ENCODE results near the gene TENM4.

Gene TENM4

GRCh38 chr11:79184285-79184684 lies 256.5 kb downstream of the TENM4 start:
- in situ Hi-C loops (cut with HindIII; ENCODE audit: low pct_ligation_motif_present, low sequenced_read_pairs), result no loop called here

GRCh38 chr11:79182794-79183193 lies 258.0 kb downstream of the TENM4 start:
- no peaks in the 10 kb centered on the region for H3K27me3 ChIP-seq (replicated peaks)
- peak; percentile 3 for DNase-seq
- H3K4me3 ChIP-seq (ENCODE audit: low read depth, low read length), result no peak overlapping the region
- no peak for TF ChIP-seq CTCF (IDR thresholded peaks at IDR 0.05; ENCODE audit: low read depth, low read length, missing control alignments)
- H3K27ac ChIP-seq, result no peak overlapping the region
- no peaks in the 10 kb centered on the region for H3K36me3 ChIP-seq (replicated peaks)
- in situ Hi-C loops (cut with HindIII; ENCODE audit: low pct_ligation_motif_present, low sequenced_read_pairs), result no loop called here

More at GRCh38 chr11:79184285-79184684, 256.5 kb downstream of the TENM4 start:
- Histone ChIP-seq H3K27me3 (replicated peaks) (no peaks in the 10 kb centered on the region), H3K4me3 (ENCODE audit: low read depth, low read length) (no peak overlapping the region), H3K27ac (no peak overlapping the region), H3K36me3 (replicated peaks) (no peaks in the 10 kb centered on the region)
- no peak for DNase-seq
- TF ChIP-seq CTCF (IDR thresholded peaks at IDR 0.05; ENCODE audit: low read depth, low read length, missing control alignments), result no peak

DNA sequence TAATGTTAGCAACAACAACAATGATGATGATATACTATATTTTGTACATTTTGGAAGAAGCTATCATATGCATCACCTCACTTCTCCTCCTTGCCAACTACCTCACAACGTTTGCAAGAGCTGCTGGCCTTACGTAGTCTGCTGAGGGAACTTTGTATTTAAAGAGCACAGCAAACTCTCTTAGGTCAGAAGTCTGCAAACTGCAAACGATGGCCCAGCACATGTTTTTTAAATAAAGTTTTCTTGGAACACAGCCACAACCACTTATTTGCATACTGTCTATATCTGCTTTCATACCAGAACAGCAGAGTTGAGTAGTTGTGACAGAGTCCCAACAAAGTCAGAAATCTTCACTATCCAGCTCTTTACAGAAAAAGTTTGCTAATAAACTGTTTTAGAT lies 261.7 kb downstream of the TENM4 start:
- TF ChIP-seq CTCF (IDR thresholded peaks at IDR 0.05; ENCODE audit: low read depth, low read length, missing control alignments), result no peak
- Histone ChIP-seq H3K36me3 (replicated peaks) (no peaks in the 10 kb centered on the region), H3K27ac (no peak overlapping the region), H3K4me3 (ENCODE audit: low read depth, low read length) (no peak overlapping the region), H3K27me3 (replicated peaks) (no peaks in the 10 kb centered on the region)
- in situ Hi-C loops (cut with HindIII; ENCODE audit: low pct_ligation_motif_present, low sequenced_read_pairs), result no loop called here
- DNase-seq, result no peak

- no peak for TF ChIP-seq CTCF (IDR thresholded peaks at IDR 0.05; ENCODE audit: low read depth, low read length, missing control alignments)
- no peak overlapping the region for H3K27ac ChIP-seq
- DNase-seq, result no peak
- H3K36me3 ChIP-seq (replicated peaks), result no peaks in the 10 kb centered on the region
- in situ Hi-C loops (cut with HindIII; ENCODE audit: low pct_ligation_motif_present, low sequenced_read_pairs), result no loop called here
- H3K4me3 ChIP-seq (ENCODE audit: low read depth, low read length), result no peak overlapping the region
- no peaks in the 10 kb centered on the region for H3K27me3 ChIP-seq (replicated peaks)
Measured at GRCh38 chr11:79174045-79175008, 266.5 kb downstream of the TENM4 start.

DNA sequence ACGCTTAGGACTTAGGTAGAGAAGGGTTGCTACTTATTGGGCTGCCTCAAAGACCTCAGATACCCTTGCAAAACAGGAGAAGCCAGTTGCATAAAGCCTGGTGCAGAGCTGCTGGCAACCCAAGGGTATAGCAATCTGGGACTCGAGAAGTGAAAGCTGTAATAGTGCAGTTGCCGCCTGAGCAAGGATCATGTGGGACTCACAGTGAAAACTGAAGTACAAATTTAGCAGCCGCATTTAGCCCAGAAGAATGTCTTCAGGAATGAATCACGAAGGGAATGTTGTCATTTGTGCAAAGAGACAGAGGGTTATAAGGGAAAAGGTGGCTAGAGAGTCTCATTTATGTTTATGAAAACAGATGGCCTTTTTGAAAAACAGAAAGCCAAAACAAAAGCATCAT lies 267.2 kb downstream of the TENM4 start:
- DNase-seq, result peak; percentile 48
- Histone ChIP-seq H3K36me3 (replicated peaks) (no peaks in the 10 kb centered on the region), H3K27me3 (replicated peaks) (no peaks in the 10 kb centered on the region), H3K4me3 (ENCODE audit: low read depth, low read length) (no peak overlapping the region), H3K27ac (no peak overlapping the region)
- in situ Hi-C loops (cut with HindIII; ENCODE audit: low pct_ligation_motif_present, low sequenced_read_pairs), result no loop called here
- TF ChIP-seq CTCF (IDR thresholded peaks at IDR 0.05; ENCODE audit: low read depth, low read length, missing control alignments), result peak; percentile 2

Measured in brain microvascular endothelial cell (primary cell).